GM12874 (cell line): ENCODE data around the gene HAPSTR1.

ENCODE experiments used
- TF ChIP-seq, protein P1 (sequence below): IDR thresholded peaks from 2 replicates; pipeline ENCODE4 v1.5.1; 2011; ENCODE audit warnings: low read depth, mild to moderate bottlenecking, control low read depth, low read length, moderate library complexity; ENCODE audit not compliant: insufficient read depth

Gene HAPSTR1

DNA sequence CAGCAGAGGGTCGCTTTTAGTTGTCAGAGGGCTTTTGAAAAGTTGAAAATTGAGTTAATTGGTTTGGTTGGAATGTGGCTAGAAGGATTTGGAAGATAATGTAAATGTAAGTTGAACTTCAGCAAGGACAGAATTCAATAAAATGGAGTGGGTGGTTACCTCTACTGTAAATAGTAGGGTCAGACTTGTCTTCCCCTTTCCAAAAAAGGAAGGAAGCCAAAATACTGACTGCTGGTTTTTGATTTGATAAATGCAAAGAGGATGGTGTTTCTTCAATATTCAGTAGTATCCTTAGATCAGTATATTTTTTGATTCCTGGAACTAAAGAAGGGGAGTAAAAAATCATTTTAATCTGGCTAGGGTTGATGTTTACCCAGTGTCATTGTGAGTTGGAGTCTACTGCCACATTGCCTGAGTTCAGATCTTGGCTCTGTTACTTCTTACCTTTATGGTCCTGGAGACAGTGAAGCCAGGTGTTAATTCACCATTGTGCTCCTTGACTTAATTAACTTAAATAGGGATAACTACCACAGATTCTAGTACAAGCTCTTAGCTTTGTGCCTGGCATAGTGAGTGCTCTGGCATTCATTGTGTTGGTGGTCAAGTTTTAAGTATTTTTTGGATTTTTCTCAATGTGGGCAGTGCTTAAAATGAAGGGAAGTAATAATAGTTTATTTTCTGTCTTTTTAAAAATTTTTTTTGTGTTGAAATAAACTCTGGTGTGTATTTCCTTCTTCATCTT lies 4.4 kb downstream of the HAPSTR1 start:
- TF ChIP-seq, protein P1, sequence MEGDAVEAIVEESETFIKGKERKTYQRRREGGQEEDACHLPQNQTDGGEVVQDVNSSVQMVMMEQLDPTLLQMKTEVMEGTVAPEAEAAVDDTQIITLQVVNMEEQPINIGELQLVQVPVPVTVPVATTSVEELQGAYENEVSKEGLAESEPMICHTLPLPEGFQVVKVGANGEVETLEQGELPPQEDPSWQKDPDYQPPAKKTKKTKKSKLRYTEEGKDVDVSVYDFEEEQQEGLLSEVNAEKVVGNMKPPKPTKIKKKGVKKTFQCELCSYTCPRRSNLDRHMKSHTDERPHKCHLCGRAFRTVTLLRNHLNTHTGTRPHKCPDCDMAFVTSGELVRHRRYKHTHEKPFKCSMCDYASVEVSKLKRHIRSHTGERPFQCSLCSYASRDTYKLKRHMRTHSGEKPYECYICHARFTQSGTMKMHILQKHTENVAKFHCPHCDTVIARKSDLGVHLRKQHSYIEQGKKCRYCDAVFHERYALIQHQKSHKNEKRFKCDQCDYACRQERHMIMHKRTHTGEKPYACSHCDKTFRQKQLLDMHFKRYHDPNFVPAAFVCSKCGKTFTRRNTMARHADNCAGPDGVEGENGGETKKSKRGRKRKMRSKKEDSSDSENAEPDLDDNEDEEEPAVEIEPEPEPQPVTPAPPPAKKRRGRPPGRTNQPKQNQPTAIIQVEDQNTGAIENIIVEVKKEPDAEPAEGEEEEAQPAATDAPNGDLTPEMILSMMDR: no peak

DNA sequence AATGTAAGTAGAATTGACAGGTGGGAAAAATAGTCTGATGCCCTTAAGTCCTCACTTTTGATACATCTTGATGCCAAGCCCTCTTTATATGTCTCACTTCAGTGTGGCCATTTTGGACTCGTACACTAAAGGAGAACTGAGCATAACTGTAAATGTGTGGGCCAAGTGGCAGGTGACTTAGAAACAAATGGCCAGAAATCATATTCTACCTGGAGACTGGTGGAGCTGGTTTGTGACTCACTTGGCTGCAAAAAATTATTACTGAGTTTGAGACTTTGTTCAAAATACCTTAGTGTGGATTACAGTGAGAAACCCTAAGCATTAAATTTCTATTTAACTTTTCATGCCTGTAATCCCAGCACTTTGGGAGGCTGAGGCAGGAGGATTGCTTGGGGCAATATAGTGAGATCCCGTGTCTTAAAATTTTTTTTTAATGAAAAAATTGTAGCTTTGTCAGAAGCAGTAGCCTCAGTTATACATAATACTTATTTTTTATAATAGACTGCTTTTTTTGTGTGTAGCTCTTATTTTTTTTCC lies 5.0 kb downstream of the HAPSTR1 start:
- TF ChIP-seq, protein P1: no peak

DNA sequence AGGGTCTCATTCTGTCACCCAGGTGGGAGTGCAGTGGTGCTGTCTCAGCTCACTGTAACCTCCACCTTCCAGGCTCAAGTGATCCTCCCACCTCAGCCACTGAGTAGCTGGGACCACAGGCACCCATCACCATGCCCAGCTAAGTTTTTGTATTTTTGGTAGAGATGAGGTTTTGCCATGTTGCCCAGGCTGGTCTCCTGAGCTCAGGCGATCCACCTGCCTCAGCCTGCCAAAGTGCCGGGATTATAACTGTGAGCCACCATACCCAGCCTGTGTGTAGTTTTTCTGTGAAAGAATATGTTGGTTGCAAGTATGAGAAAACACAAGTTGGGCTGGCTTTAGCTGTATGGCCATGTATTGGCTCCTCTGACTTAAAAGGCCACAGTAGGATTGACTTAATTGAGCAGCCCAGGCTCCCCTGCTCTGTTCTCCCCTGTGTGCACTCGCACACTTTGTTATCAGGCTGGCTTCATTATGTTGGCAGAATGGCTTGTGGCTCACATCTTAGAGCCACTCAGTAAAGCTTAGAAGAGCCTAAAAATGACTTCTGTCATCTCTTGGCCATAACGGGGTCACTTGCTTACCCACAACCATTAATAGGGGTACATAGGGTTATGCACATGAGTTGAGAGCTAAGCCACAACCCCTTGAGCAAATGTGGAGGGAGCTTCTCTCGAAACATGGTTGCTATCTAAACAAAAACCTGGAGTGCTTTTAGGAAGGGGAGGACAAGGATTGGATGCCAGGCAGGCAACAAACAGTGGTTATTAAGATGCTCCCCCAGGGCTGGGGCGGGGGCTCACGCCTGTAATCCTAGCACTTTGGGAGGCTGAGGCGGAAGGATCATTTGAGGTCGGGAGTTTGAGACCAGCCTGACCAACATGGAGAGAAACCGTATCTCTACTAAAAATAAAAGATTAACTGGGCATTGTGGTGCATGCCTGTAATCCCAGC lies 6.1 kb downstream of the HAPSTR1 start:
- TF ChIP-seq, protein P1: no peak

DNA sequence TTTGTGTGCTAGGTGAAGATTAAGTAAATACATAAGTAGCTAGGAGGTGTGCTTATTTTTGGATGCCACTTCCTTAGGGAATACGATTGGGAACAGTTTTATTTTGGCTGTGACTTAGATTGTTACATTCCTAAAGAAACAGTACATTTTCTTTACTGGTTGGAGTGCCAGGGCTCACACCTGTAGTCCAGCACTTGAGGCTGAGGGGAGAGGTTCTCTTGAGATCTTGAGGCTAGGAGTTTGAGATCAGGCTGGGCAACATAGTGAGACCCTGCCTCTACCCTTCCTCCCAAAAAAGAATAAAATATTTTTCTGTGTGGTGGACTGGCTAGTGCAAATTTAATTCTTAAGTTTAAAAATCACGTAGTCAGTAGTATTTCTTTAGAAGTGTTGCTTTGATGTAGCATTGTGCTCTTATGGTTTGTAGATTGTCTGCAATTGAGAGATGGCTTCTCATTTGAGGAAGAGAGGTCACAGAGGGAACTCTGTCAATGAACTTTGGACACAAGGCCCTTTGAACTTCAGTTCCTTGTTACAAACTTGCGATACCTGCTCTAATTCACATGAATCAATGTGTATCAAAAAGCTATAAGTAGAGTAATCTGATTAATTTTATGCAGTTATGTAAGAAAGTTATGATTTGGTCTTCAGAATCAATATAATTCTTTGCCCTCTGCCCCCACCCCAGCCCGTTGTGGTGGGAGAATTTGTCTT lies 7.1 kb downstream of the HAPSTR1 start:
- TF ChIP-seq, protein P1: no peak

DNA sequence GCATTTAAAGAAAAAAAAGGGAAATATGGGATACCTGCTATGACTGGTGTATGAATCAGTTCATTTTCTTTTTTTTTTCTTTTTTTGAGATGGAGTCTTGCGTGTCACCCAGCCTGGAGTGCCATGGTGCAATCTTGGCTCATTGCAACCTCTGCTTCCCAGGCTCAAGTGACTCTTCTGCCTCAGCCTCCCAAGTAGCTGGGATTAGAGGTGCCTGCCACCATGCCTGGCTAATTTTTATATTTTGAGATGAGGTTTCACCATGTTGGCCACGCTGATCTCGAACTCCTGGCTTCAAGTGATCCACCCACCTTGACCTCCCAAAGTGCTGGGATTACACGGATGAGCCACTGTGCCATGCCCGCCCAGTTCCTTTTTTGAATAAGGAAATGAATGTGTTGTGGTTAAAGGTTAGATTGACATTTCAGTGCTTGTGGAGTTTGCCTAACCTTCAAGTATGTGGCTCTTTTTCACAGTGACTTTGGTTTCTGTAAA lies 7.7 kb downstream of the HAPSTR1 start:
- TF ChIP-seq, protein P1: no peak

DNA sequence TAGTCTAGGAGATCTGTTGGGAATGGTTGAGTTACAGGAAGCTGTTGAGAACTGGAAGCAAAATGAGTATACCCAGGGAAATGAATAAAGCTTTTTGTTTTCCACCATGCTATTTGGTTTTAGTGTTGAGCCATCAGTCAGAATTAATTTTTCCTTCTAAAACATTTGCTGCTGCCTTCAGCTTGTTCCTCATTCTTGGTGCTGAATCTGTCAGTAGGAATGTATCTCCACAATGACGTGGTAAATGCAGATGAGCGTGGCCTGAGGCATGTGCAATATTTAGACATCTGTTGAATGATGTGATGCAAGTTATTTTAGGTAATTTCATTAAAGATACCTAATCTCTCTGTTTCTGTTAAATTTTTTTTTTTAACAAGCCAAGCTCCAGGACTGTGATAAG lies 10.9 kb downstream of the HAPSTR1 start:
- TF ChIP-seq, protein P1: no peak

DNA sequence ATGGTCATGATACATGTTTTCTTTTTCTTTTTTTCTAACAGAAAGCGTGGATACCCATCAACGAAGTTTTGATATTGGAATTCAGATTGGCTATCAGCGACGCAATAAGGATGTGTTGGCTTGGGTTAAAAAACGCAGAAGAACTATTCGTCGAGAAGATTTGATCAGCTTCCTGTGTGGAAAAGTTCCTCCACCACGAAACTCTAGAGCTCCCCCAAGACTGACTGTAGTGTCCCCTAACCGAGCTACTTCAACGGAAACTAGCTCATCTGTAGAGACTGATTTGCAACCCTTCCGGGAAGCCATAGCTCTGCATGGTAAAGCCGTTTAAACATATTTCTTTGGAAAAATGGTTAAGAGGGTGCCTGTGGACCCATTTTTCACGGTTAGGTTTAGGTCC lies 11.5 kb downstream of the HAPSTR1 start:
- TF ChIP-seq, protein P1: no peak
